GM18861 (cell line): ENCODE data around the gene MMP15.
"Not testable (repeated sequence)": the region's sequence is repeated elsewhere in the genome, so short reads cannot be mapped to it uniquely, and the experiment has no call there.

ENCODE experiments used
- ATAC-seq: cut with Tn5 transposase; IDR thresholded peaks from one replicate; pipeline ENCODE4 v1.9.1; 2021; ENCODE audit not compliant: unreplicated experiment

Gene MMP15

DNA sequence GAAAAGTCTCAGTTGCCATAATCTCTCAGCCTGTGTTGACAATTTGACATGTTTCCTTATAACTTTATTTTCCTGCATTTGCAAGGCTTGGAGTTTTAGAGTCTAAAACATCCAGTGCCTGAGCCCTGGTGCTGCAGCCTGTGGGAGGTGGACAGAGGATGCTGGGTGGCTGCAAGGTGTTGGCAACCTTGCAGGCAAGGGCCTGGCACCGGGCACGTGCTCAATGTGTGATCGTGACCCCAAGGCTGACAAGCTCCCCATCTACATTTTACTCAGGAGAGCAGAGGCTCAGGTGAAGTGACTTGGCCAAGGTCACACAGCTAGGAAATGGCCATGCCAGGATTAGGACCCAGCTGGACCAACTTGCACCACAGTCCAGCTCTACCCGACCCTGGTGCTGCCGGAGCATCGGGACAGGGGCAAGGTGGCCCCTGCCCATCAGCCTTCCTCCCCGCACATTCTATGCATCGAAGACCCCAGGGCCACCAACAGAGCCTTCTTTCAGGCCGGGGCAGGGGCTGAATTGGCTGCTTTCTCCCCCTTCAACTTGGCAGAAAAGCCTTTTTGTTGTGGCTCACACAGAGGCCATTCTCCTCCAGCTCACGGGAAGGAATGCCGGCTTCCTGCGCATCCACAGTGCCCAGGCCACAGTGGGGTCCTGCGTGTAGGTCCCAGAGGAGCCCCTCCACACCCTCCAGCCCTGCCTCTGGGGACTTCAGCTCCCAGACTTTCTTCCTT is 23.1 kb downstream of the MMP15 start:
- ATAC-seq, result no peak

DNA sequence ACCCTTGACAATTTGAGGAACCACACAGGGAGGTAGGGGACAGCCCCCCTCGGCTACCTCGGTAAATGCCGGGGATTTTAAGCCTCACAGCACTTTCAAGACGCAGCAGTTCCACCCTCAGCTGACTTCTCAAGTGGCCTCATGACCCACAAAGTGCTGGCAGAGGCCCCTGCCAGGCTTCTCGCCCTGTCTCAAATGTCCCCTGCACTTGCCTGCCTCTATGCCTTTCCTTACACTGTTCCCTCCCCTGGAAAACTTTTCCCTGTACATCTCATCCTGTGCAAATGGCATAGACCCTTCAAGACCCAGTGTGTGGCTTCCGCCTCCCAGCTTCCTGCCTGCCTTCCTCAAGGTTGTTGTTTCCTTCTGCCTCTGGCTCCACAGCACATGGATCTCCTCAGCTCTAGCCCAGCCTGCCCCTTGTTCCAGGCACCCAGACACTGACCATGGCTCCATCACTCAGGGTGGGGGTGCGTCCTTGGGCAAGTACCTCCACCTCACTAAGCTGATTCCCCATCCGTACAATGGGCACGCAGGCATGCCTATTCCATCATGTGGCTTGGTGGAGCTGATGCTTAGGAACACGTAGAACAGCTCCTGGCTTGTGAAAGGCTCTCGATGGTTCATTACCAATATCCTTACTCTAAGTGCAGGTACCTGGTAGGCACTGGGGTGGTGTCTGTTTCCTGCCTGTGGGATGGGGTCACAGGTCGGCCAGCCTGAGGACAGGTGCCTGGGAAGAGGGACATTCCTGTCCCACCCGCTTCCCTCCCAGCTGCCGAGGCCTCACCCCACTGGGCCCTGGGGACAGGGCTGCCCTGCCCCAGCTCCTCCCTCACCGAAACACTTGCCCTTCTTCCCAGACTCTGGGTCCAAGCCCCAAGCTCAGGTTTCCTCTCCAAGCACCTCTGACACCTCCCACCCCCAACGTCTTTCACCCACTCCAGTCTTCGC is 24.0 kb downstream of the MMP15 start:
- ATAC-seq, result no peak

GRCh38 chr16:58051296-58051695 is 25.7 kb downstream of the MMP15 start:
- no peak for ATAC-seq

GRCh38 chr16:58051821-58052603 is 26.5 kb downstream of the MMP15 start:
- no peak for ATAC-seq

GRCh38 chr16:58053682-58054005 is 28.1 kb downstream of the MMP15 start:
- no peak for ATAC-seq

- no peak for ATAC-seq
Observed at GRCh38 chr16:58054289-58054688, 28.7 kb downstream of the MMP15 start.

DNA sequence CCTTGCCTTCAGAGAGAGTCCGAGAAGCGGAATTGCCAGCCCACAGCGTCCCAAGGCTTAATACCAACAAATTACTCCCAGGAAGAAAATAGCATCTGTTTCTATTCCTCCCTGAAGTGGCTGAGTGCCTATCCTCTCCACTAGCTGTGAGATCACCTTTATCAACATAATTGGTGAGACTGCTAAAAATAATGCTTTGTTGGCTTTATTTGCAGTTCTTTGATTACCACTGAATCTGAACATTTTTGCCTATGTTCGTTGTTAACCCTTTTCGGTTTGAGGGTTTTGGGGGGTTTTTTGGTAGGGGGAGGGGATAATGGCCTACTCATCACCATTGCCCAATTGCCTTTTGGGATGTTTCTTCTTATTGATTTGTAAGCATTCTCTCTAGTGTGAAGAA is 31.0 kb downstream of the MMP15 start:
- ATAC-seq, result no peak

- no peak for ATAC-seq
Observed at GRCh38 chr16:58057121-58057520, 31.6 kb downstream of the MMP15 start.

DNA sequence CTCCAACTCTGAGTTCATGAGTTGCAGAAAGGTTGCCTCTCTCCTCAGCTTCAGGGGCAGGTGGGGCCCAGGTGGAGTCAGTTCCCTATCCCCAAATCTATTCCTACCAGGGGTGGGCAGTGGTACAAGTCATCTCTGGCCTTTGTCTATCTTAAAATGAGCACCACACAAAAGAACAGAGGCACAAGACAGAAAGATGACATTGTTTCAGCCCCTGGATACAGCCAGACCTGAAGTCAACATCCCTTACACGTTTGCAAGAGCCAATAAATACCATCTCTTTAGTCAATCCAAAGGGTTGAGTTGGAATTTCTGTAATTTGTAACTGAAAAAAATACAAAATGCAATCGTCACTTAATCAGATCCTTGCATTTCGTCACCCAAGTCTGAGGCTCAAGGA is 32.2 kb downstream of the MMP15 start:
- ATAC-seq, result no peak

DNA sequence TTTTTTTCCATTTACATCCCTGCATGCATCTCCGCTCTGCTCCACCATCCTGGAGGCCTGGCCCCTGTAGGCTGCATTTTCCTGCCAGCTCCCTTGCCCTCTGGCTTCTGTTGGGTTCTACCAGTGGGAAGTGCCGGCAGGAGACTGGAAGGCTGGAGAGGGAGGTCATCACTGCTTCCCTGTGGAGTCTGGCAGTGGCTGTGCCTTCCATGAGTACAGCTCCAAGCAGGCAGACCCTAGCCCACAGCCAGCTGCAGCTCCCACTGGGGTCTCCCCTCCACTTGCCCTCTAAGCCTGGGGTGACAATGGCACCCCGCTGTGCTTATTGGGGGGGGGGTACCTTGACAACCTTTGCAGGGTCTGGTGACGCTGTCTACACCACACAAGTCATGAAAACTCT is 37.3 kb downstream of the MMP15 start:
- no peak for ATAC-seq

DNA sequence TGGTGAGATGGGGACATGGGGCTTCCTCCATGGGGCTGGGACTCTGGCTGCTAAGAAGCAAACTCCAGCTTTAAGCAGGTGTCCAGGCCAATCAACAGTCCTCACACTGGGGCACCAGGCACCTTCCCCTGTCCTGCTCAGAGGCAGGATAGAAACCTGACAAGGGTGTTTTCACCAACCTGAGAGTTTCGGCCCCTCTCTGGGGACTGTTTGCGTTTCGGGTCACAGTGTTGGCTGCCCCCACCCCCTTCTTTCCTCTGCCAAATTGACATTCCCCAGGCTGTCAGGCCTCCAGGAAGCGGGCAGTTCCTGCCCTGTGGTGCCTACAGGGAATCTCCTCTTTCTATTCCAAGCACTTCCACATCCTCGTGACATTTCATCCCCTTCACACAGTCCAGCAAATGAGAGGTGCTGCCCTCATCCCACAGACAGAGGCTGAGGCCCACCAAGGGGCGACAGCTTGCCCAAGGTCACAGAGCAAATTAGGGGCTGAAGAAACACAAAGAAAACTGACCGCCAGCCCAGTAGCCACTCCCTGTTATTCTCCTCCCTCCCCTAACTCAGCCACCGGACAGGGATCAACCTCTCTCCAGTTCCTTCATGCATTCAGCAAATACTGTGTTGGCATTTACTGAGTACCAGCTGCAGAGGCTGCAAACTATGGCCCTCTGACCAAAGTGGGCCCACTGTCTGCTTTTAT is 38.0 kb downstream of the MMP15 start:
- ATAC-seq, result no peak

- ATAC-seq, result no peak
Observed at GRCh38 chr16:58070585-58070984, 45.0 kb downstream of the MMP15 start.

- ATAC-seq, result not testable (repeated sequence)
Observed at GRCh38 chr16:58072134-58072533, 46.6 kb downstream of the MMP15 start.

DNA sequence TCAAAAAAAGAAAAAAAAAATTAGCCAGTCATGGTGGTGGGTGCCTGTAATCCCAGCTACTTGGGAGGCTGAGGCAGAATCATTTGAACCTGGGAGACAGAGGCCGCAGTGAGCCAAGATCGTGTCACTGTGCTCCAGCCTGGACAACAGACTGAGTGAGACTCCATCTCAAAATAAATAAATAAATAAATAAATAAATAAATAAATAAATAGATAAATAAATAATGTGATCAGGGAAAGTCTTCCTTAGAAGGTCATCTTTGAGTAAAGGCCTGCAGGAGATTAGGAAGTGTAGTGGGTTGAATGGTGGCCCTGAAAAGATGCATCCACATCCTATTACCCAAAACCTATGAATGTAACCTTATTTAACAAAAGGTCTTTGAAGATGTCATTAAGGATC is 47.5 kb downstream of the MMP15 start:
- ATAC-seq, result not testable (repeated sequence)

- no peak for ATAC-seq
Observed at GRCh38 chr16:58074657-58075056, 49.1 kb downstream of the MMP15 start.

- no peak for ATAC-seq
Observed at GRCh38 chr16:58076514-58076913, 51.0 kb downstream of the MMP15 start.

DNA sequence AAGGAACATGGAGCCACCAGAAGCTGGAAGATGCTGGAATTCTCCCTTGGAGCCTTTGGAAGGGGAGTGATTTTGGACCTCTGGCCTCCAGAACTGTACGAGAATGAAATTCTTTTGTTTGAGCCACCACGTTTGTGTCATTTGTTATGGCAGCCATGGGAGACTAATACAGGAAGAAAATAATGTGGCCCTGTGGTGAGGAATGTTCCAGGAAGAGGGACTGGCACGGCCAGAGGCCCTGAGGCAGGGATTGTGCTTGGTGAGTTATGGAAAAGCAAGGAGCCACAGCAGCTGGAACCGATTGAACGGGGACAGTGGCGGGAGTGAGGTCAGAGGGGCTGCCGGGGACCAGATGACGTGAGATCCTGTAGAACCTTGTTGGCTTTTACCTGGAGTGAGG is 52.2 kb downstream of the MMP15 start:
- ATAC-seq, result no peak

GRCh38 chr16:58080657-58081056 is 55.1 kb downstream of the MMP15 start:
- not testable (repeated sequence) for ATAC-seq

DNA sequence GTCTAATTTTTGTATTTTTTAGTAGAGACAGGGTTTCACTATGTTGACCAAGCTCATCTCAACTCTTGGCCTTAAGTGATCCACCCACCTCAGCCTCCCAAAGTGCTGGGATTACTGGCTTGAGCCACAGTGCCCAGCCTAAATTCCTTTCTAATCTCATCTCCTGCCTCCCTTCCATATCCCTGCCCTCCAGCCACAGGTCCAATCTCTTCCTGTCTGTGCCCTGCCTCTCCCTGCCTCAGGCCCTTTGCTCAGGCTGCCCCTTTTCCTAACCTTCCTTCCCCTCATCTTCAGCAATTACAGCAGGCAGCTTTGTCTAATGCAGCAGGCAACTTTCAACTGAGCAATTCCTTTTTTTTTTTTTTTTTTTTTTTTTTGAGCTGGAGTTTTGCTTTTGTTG is 56.8 kb downstream of the MMP15 start:
- ATAC-seq, result no peak

DNA sequence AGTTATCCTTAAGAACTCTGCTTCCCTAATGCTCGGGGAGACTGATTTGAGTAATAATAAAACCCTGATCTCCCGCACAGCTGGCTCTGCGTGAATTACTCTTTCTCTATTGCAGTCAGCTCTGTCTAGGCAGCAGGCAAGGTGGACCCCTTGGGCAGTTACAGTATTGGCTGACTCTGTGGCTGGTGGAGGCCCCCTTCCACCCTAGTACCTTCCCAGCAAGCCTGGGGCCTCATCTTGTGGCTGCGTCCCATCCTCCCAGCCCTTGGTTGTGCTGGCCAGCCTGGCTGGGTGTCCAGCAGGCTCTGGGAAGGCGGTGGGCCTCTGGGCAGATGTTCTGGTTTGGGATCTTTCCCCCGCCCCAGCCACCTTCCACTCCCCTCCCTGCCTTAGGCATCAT is 59.1 kb downstream of the MMP15 start:
- no peak for ATAC-seq

DNA sequence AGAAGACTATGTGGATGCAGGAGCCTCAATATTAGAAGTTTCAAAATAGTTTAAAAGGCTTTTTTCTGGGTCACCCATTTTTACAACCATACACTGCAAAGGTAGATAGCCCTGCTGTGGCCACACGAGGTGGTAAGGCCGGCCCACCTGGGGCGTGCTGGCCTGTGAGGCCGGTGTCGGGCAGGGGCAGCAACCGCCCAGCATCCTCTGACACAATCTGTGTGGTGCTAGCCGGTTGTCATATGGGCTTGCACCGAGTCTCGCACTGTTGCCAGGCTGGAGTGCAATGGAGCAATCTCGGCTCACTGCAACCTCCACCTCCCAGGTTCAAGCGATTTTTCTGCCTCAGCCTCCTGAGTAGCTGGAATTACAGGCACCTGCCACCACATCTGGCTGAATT is 59.6 kb downstream of the MMP15 start:
- ATAC-seq, result no peak
